ENCODE results near the gene NR2F1.
A peak's percentile ranks its signal among the peaks of the same experiment; 100 is the strongest.
"Not testable (repeated sequence)": the region's sequence is repeated elsewhere in the genome, so short reads cannot be mapped to it uniquely, and the experiment has no call there.

Gene NR2F1

DNA sequence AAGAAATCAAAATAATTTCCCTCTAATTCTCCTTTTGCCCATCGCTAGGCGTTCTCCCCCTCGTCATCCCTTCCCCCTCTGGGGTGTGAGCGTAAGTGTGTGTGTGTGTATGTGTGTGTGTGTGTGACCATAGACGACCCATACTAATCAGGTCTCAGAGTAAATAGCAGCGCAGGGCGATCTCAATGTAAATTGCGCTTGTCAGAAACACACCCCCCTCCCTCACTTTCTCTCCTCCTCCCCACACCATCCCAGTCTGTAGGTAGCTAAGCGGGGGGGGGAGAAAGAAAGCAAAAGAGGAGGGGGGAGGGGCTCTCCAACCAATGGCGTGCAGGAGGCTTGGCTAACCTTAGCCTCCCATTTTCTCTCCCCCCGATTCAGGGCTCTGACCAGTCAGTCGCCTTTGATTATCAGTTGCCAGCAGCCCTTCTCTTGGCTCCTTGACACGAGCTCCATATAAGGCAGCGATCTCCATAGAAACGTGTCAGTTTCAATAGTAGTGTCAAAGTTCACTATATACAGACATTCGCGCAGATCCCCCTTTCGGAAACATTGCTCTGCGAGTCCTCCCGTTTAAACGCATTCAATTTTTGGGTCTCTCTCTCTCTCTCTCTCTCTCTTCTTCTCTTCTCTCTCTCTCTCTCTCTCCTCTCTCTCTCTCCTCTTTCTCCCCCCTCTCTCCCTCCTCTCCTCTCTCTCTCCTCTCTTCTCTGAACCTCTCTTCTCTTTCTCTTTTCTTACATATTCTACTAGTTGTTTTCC is at the start of gene NR2F1:
NR2F1 (plus strand) TSS at position 546 of the 762 bp plus-strand sequence. CDS start 1,802 bp downstream, outside the sequence.
- Mint-ChIP-seq H3K27ac (no peak within 1 kb of the TSS), H3K9me3 (no peaks in the 10 kb centered on the region), H3K4me3 (peak within 1 kb of the TSS; percentile 56), H3K27me3 (ENCODE audit: low read depth) (peaks cover 51% of the 10 kb centered on the region), H3K36me3 (ENCODE audit: low read depth) (peaks cover 2% of the 10 kb centered on the region), H3K4me1 (ENCODE audit: low read depth) (peaks cover 17% of the 10 kb centered on the region)

DNA sequence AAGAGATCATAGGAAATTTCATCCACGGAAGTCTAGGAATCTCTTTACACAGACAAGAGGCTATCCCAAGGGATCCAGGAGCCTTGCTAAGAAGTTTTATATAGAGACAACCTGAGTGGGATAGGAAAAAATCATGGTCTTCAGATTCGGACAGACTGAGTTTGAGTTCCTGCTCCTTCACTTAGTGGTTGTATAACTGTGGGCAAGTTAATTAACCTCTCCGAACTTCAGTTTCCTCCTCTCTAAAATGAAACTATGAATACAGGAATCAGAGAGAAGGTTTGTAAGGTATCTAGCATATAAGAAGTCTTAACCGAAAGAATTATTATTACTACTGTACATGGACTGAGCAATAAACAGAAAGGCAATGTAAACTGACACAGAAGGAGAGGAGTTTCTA is 37.1 kb upstream of the NR2F1 start:
- Mint-ChIP-seq H3K4me1 (ENCODE audit: low read depth) (no peaks in the 10 kb centered on the region), H3K36me3 (ENCODE audit: low read depth) (no peaks in the 10 kb centered on the region), H3K4me3 (no peak overlapping the region), H3K9me3 (no peaks in the 10 kb centered on the region), H3K27ac (no peak overlapping the region), H3K27me3 (ENCODE audit: low read depth) (no peaks in the 10 kb centered on the region)

DNA sequence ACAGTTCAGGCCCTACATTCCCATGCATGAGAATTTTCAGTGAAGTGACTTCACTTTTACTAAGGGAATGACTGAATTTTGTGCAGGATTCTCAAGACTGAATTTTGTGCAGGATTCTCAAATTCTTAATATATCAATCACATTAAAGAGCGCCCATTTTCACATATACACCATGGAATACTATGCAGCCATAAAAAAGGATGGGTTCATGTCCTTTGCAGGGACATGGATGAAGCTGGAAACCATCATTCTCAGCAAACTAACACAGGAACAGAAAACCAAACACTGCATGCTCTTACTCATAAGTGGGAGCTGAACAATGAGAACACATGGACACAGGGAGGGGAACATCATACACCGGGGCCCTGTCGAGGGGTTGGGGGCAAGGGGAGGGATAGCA is 33.4 kb upstream of the NR2F1 start:
- not testable (repeated sequence) for H3K9me3 Mint-ChIP-seq; H3K27me3 Mint-ChIP-seq (ENCODE audit: low read depth); H3K4me1 Mint-ChIP-seq (ENCODE audit: low read depth); H3K4me3 Mint-ChIP-seq; H3K27ac Mint-ChIP-seq; H3K36me3 Mint-ChIP-seq (ENCODE audit: low read depth)

DNA sequence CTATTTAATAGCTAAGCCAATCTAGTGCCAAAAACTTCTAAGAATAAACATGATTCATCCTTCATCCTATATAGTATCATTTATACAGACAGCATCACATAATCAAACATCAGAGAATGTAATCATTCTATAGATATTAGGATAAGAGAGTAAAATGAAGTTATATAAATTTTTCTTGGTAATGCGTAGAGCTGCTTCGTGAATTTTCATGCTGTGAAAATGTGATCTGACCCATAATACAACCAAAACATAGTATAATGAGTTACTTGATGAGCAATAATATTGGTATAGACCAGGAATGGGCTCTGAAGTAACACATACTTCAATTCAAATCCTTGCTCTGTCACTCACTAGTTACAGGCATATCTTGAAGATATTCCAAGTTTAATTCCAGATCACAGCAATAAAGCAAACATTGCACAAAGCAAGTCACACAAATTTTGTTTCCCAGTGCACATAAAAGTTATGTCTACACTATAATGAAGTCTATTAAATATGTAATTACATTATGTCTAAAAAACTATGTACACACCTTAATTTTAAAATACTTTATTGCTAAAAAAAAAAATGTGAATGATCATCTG is 25.9 kb upstream of the NR2F1 start:
- Mint-ChIP-seq H3K9me3 (no peaks in the 10 kb centered on the region), H3K27me3 (ENCODE audit: low read depth) (peaks cover 9% of the 10 kb centered on the region), H3K36me3 (ENCODE audit: low read depth) (no peaks in the 10 kb centered on the region), H3K4me3 (no peak overlapping the region), H3K27ac (no peak overlapping the region), H3K4me1 (ENCODE audit: low read depth) (no peaks in the 10 kb centered on the region)

DNA sequence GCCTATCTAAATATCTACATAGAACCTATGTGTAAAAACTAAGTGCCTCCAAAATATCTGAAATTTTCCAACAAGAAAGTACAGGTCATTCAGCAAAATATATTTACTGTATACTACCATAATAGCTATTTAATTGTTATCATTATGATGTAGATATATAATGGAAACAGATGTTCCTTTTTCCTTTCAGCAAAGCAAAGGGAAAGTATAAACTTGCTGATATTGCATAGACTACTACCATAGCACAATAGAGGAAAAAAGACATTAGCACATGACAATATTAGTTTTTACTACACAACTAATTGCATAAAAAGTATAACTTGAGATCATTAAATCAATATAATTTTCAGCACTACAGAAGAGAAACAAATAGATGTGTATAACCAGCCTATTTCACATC is 16.9 kb upstream of the NR2F1 start:
- Mint-ChIP-seq H3K4me3 (no peak overlapping the region), H3K36me3 (ENCODE audit: low read depth) (no peaks in the 10 kb centered on the region), H3K27me3 (ENCODE audit: low read depth) (peaks cover 32% of the 10 kb centered on the region), H3K9me3 (no peaks in the 10 kb centered on the region), H3K27ac (no peak overlapping the region), H3K4me1 (ENCODE audit: low read depth) (peaks cover 3% of the 10 kb centered on the region)

DNA sequence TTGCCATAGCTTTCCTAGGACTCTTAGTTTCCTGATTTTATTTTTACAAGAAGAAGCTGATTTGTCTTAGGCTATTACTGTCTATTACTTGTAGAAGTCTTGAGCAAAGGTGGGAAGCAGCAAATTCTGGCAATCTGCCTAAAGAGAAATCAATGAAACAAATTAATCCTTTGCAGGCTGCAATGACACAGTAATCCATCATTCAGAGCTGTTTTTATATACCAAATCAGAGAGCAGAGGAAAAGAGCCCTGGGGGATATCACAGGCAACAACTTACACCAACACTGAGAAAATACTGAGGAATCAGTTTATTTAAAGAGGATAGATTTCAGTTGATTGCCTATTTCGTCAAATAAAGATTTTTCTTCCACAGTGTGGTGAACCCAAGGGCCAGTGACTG is 15.6 kb upstream of the NR2F1 start:
- H3K4me3 Mint-ChIP-seq = no peak overlapping the region
- peaks cover 3% of the 10 kb centered on the region for H3K4me1 Mint-ChIP-seq (ENCODE audit: low read depth)
- H3K36me3 Mint-ChIP-seq (ENCODE audit: low read depth) = no peaks in the 10 kb centered on the region
- peaks cover 44% of the 10 kb centered on the region for H3K27me3 Mint-ChIP-seq (ENCODE audit: low read depth)
- no peak overlapping the region for H3K27ac Mint-ChIP-seq
- no peaks in the 10 kb centered on the region for H3K9me3 Mint-ChIP-seq

DNA sequence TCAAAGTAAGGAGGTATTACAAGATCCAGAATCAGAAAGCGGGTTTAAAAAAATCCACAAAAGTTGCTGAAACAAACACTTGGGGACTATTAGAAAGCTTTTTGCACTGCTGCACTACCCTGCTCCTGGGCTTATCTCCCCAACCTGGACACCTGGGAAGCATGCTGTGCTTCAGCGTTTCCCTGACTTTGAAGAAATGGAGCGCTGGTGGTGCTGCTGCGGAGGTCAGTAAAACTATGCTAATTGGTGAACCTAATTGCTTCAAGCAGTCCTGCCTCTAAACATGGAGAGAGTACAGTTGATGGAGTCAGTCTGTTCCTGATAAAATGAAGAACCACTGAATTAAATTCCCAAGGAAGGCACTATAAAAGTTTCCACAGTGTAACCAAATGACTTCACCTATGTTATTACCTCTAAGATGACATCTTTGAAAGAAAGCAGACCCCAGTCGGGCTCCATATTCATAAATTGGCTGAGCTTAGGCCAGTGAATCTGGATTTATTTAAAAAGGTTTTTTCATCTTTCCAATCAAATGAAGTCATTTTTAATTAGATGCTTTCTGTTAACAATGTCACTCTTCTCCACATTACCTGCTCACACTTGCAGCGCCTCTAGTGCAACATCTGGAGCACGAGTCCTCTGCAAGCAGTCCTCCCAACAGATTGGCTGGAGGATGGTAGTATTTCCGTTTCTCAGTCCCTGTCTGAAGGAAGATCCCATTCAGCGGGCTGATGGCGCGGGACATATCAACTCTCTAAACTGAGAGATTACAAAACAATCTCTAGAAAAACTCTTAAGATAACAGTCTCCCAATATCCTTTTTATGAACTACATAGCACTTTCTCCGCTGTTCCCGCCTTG is 13.5 kb upstream of the NR2F1 start:
- Mint-ChIP-seq H3K9me3 (no peaks in the 10 kb centered on the region), H3K27me3 (ENCODE audit: low read depth) (peaks cover 65% of the 10 kb centered on the region), H3K27ac (peak overlapping the region; percentile 20), H3K36me3 (ENCODE audit: low read depth) (no peaks in the 10 kb centered on the region), H3K4me1 (ENCODE audit: low read depth) (no peaks in the 10 kb centered on the region), H3K4me3 (no peak overlapping the region)

DNA sequence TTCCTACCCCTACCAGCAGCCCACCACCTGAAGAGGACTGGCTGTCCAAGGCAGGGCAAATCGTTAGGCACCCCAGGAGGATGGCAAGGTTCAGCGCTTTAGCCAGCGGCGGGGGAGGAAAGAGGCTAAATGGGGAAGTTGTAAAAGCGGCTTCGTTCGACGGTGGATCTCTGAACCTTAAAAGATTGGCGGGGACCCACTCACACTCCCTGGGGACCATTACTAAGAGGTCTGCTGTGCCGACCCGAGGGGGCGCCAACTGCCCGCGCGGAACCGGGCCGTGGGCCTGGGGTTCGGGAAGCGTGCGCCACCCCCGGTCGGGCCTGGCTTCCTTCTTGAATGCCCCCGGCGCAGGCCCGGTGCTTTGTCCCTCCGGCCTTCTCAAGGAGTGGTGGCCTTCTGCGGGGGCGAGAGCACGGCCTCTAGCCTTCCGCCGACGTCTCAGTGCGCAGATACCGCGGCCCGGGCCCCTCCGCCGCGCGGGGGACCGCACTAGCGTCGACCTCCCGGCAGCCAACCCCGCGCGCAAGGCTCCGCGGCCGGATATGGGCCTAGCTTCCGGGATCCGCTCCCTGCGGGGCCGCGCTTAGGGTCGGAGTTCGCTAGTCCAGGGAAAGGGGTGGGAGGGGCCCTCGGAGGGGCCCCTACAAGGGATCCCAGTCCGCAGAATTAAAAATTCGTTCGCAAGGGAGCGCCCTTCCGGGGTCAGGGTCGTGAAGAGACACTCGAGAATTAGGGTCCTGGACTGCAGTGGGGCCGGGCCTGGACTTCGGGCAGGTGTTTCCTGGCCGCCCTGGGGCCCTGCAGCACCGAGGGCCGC is 12.5 kb upstream of the NR2F1 start:
- H3K4me3 Mint-ChIP-seq = no peak overlapping the region
- peak overlapping the region; percentile 20 for H3K27ac Mint-ChIP-seq
- no peaks in the 10 kb centered on the region for H3K4me1 Mint-ChIP-seq (ENCODE audit: low read depth)
- no peaks in the 10 kb centered on the region for H3K36me3 Mint-ChIP-seq (ENCODE audit: low read depth)
- peaks cover 75% of the 10 kb centered on the region for H3K27me3 Mint-ChIP-seq (ENCODE audit: low read depth)
- H3K9me3 Mint-ChIP-seq = no peaks in the 10 kb centered on the region

DNA sequence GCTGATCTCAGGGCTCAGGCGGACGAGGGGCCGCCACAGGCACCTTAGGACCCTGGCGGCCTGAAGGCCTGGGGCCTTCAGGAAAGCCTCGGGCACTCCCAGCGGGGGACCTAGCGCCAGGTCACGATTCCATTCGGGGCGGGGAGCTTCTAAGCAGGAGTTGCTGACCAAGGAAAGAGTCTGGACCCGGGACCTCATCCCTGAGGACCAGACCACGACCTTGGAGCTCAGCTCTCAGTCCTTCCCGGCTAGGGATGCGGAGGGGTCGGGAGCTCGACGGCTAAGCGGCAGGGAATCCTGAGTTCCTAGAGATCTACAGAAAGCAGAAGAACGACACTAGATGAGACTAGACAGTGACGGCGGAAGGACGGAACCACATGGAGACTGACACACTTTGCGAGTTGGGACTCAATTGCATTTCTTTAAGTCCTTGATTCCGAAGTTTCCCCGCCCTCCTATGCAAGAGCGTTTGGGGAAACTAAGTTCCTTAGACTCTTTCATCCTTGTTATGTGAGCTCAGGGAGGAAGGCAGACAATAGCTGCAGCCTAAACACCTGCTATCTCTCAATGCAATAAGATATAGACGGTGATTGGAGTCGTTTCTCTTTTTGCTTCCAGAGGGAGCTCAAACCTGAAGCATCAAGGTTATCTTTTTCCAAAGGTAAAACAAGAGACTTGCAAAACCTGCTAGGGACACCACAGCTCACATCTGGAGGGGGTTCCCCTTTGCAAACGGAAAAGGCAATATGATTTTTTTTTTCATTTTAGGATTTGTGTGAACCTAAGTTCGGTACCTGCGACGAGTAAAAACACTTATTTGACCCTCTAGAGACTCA is 11.7 kb upstream of the NR2F1 start:
- Mint-ChIP-seq H3K27me3 (ENCODE audit: low read depth) (peaks cover 83% of the 10 kb centered on the region), H3K27ac (peak overlapping the region; percentile 67), H3K4me3 (no peak overlapping the region), H3K36me3 (ENCODE audit: low read depth) (no peaks in the 10 kb centered on the region), H3K9me3 (no peaks in the 10 kb centered on the region), H3K4me1 (ENCODE audit: low read depth) (no peaks in the 10 kb centered on the region)

DNA sequence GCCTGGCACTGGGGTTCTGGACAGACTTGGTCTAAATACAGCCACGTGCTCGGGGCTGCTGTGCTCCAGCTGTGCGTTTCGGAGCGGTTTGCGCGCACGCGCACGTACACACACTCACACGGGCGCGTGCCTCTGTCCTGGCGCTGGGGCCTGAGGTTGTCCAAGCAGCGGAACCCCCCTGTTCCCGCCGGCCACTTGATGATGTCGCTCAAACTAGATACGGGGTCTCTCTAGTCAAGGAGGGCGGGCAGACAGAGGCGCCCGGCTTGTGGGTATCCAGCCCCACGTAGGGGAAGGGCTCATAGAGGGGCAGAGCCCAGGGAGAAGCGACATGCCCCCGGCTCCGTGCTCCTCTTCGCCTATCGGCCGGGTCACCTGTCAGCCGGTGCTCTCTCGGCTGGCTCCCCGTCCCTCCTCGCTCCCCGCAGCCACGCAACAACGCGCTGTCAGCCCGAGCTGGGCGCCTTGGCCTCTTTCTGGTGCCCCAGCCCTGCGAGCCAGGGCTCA is 10.9 kb upstream of the NR2F1 start:
- Mint-ChIP-seq H3K9me3 (no peaks in the 10 kb centered on the region), H3K36me3 (ENCODE audit: low read depth) (no peaks in the 10 kb centered on the region), H3K27ac (no peak overlapping the region), H3K4me3 (no peak overlapping the region), H3K4me1 (ENCODE audit: low read depth) (no peaks in the 10 kb centered on the region), H3K27me3 (ENCODE audit: low read depth) (peaks cover 90% of the 10 kb centered on the region)

DNA sequence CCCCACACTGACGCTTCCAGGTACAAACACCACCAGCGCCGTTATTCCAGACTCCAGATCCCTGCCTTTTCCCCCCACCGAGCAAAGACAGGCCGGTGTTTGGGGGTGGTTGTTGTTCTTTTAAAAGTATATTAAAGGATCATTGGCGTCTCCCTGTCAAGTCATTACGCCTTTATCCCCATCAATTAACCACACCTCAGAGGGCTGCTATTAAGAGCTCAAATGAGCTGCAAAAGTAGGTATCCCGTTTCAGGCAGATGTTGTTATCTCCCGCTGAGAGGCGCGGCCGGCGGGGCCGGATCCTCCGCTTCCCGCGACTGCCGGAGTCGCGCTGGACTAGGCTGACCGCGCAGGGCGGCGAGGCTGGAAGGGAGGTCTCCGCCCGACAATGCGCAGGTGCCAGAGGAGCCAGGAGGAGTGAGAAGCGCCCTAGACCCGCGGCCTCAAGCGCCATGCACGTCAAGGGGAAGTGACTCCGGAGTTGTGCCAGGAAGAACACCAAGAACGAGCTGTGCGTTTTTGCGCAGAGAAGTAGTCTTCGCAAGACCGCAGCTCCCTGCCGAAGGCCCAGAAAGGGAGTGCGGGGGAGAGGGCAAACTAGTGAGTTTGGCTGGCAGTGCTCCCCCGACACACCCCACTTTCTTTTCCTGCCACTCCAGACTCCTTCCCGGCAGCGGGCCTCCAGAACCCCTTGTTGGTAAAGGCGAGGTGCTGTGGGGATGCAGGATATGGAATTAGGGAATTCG is 10.2 kb upstream of the NR2F1 start:
- H3K9me3 Mint-ChIP-seq = no peaks in the 10 kb centered on the region
- no peaks in the 10 kb centered on the region for H3K4me1 Mint-ChIP-seq (ENCODE audit: low read depth)
- H3K4me3 Mint-ChIP-seq = no peak overlapping the region
- H3K36me3 Mint-ChIP-seq (ENCODE audit: low read depth) = no peaks in the 10 kb centered on the region
- peaks cover 91% of the 10 kb centered on the region for H3K27me3 Mint-ChIP-seq (ENCODE audit: low read depth)
- peak overlapping the region; percentile 2 for H3K27ac Mint-ChIP-seq

DNA sequence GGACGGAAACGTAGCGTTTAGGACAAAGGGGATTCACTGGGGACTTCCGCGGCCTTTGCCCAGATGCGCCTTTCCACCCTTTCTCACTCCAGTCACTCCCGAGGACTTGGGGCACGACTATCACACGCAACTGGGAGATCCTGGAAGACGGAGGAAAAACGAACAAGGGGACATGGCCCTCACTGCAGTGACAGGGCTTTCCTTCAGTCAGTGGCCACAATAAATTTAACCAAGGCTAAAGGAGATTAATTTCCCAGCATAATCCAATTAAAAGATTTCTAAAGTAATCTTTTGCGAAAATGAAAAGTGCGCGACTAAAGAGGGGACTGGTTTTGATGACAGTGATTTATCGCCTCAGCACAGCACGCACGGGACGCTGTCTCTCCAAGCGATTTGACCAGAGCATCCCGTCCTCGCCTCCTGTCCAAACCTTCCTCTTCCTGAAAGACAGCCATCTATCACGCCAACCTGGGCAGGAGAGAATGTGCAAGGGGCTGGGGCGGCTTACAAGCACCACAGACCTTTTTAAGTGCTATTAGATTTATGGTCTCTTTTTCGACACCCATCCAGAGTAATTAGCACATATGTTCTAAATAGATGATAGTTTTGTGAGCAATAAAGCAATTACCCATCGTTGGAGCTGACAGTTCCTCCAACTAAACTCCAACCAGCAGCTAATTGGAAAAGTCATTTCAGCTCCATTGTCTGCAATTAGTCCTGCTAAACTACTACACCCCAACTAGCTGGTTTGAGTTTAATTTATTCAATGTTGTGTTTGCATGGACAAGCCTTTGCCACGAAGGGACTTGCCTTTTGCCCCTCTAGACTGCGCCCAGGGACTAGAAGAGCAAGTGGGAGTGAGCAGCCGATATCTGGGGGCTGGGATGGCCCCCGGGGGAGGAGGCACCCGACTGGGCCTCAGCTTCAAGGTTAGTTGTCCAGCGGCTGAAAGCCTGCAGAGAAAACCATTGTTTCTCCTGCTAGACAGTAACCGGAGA is 9.4 kb upstream of the NR2F1 start:
- no peaks in the 10 kb centered on the region for H3K4me1 Mint-ChIP-seq (ENCODE audit: low read depth)
- no peak overlapping the region for H3K4me3 Mint-ChIP-seq
- peak overlapping the region; percentile 79 for H3K27ac Mint-ChIP-seq
- H3K27me3 Mint-ChIP-seq (ENCODE audit: low read depth) = peaks cover 95% of the 10 kb centered on the region
- H3K36me3 Mint-ChIP-seq (ENCODE audit: low read depth) = no peaks in the 10 kb centered on the region
- no peaks in the 10 kb centered on the region for H3K9me3 Mint-ChIP-seq

Data from T-helper 1 cell treated with Interleukin-12 subunit alpha and Interleukin-12 subunit beta and Interleukin-4 antibody, amounts not matched to agents 30 μg/mL and 1 μg/mL, for 36 hours (primary cell).